ENCODE results near the gene ARHGAP11A. TPM values are rescaled to one million over a fixed set of nuclear protein-coding genes. Genes with fewer than 3 reads are reported as not detected.

ARHGAP11A gene
- total and polyA plus RNA-seq, 2 of the 13 experiments (the other 11 are each of a cell fraction or from before 2014, with no cell fraction given) = 5.1 to 46.3 TPM

- no peaks in the 10 kb centered on the region for H3K36me3 ChIP-seq (replicated peaks in 1 of 2; ENCODE audit: control insufficient read depth in 1 of 2, insufficient read depth in 2 of 2, low read length in 2 of 2)
- in situ Hi-C loops (cut with HindIII; ENCODE audit: extremely low pct_ligation_motif_present, low pct_unique_long_range_greater_than_20kb) (no loop called here), intact Hi-C loops (cut with micrococcal nuclease; ENCODE audit: unreplicated experiment) (loop anchor here (5.0 kb wide), 1 partner anchor 486 kb away; no protein-coding TSS in a partner anchor)
- H2AFZ ChIP-seq (ENCODE audit: low read length) = no peak overlapping the region
- H3K9me3 ChIP-seq (ENCODE audit: low read length) = no peaks in the 10 kb centered on the region
- no TSS peak for BruUV-seq (replicated peaks)
- H3K4me3 ChIP-seq (replicated peaks in 1 of 3; ENCODE audit: insufficient read depth in 1 of 3, low read depth in 2 of 3, low read length in 3 of 3) = no peak overlapping the region
- ATAC-seq = no peak
- no peak for DNase-seq (ENCODE audit: low spot score)
- H4K20me1 ChIP-seq (ENCODE audit: insufficient read depth, low read length) = no peaks in the 10 kb centered on the region
- no peak overlapping the region for H3K9ac ChIP-seq (ENCODE audit: insufficient read depth, low read depth, low read length)
- no peak overlapping the region for H3K4me2 ChIP-seq (ENCODE audit: low read depth, low read length)
- no peaks in the 10 kb centered on the region; a peak in 1 of 5 replicates for H3K27me3 ChIP-seq (ENCODE audit: control insufficient read depth in 1 of 2, insufficient read depth in 2 of 2, low read length in 2 of 2)
- H3K4me1 ChIP-seq (ENCODE audit: insufficient read depth, low read length) = peaks cover 9% of the 10 kb centered on the region
- ChIA-PET CTCF (ENCODE audit: low intra/inter-chr PET ratio, low total read pairs) (no interaction called here), POLR2A (no interaction called here)
- 68% methylated on average over 5 of the region's 5 CpGs for WGBS (ENCODE audit: low lambda C conversion rate)
- H3K27ac ChIP-seq (ENCODE audit: extremely low read length, insufficient read depth, low read length) = no peak overlapping the region
- no peak for FAIRE-seq
- no peaks in the 10 kb centered on the region for H3K79me2 ChIP-seq (ENCODE audit: insufficient read depth, low read length)
- TF ChIP-seq IRF9 (CRISPR knock-in tag; IDR thresholded peaks at IDR 0.05; ENCODE audit: borderline replicate concordance) (no peak), YY1 (IDR thresholded peaks at IDR 0.05; ENCODE audit: insufficient read depth, insufficient replicate concordance, low read depth, low read length) (no peak), MYPOP (CRISPR knock-in tag; IDR thresholded peaks at IDR 0.05) (no peak), ZNF546 (CRISPR knock-in tag; conservative IDR thresholded peaks at IDR 0.05) (no peak), MAF1 (CRISPR knock-in tag; IDR thresholded peaks at IDR 0.05; ENCODE audit: borderline replicate concordance) (no peak), CENPX (CRISPR knock-in tag; IDR thresholded peaks at IDR 0.05) (no peak), ZNF30 (CRISPR knock-in tag; IDR thresholded peaks at IDR 0.05) (no peak), CSRNP1 (CRISPR knock-in tag; IDR thresholded peaks at IDR 0.05) (no peak), ZBTB4 (CRISPR knock-in tag; IDR thresholded peaks at IDR 0.05; ENCODE audit: borderline replicate concordance) (no peak), ARNTL (CRISPR knock-in tag; IDR thresholded peaks at IDR 0.05) (no peak), ZNF749 (CRISPR knock-in tag; IDR thresholded peaks at IDR 0.05; ENCODE audit: borderline replicate concordance) (no peak), GTF2F1 (IDR thresholded peaks at IDR 0.05; ENCODE audit: low read length) (no peak), AGO2 (optimal IDR thresholded peaks at IDR 0.05; ENCODE audit: low read depth, low read length) (no peak)
Observed at GRCh38 chr15:32646291-32646690, 31.0 kb downstream of the ARHGAP11A start.

Measured in HepG2 (cell line).